ENCODE results near the gene PPP1R1B. TPM values are rescaled to one million over a fixed set of nuclear protein-coding genes. Genes with fewer than 3 reads are reported as not detected.

PPP1R1B gene
- total RNA-seq, 1 donor from 2014 or later, result 25.1 TPM

DNA sequence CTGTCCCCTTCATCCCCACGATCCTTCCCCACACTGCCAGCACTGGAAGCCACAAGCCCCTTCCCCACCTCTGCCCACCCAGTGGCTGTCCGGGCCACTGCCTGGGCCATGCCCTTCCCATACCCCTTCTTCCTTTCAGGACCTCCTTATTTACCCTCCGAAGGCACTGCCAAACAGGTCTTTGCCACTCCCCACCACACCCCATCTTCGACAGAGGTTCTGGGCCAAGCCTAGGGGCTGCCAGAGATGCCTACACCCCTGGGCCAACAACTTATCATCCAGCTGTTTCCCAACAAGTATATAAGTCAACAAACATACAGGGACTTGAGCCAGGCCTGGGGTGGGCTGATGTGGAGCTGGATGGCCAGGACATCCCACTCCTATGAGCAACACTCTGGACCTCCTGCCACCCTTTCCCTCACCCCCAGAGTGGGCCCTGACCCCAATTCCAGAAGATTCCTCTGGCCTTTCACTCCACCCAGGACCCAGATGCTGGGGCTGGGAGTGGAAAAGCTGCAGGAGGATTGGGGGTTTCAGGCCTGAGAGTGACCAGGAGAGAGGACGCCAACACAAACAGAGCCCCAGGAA, 1.5 kb upstream of the PPP1R1B start:
- peaks cover 33% of the 10 kb centered on the region for H3K27me3 ChIP-seq
- TF ChIP-seq, protein P1, sequence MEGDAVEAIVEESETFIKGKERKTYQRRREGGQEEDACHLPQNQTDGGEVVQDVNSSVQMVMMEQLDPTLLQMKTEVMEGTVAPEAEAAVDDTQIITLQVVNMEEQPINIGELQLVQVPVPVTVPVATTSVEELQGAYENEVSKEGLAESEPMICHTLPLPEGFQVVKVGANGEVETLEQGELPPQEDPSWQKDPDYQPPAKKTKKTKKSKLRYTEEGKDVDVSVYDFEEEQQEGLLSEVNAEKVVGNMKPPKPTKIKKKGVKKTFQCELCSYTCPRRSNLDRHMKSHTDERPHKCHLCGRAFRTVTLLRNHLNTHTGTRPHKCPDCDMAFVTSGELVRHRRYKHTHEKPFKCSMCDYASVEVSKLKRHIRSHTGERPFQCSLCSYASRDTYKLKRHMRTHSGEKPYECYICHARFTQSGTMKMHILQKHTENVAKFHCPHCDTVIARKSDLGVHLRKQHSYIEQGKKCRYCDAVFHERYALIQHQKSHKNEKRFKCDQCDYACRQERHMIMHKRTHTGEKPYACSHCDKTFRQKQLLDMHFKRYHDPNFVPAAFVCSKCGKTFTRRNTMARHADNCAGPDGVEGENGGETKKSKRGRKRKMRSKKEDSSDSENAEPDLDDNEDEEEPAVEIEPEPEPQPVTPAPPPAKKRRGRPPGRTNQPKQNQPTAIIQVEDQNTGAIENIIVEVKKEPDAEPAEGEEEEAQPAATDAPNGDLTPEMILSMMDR (IDR thresholded peaks at IDR 0.05), result no peak
- intact Hi-C loops (cut with DNase I), result loop anchor here (10.0 kb wide), 1 partner anchor 130 kb away; no protein-coding TSS in a partner anchor

GRCh38 chr17:39627047-39627711, 427 bp downstream of the PPP1R1B start:
- H3K4me1 ChIP-seq, result peaks cover 3% of the 10 kb centered on the region
- no peaks in the 10 kb centered on the region for H3K9me3 ChIP-seq
- intact Hi-C loops (cut with DNase I), result loop anchor here (10.0 kb wide), 1 partner anchor 128 kb away; no protein-coding TSS in a partner anchor
- H3K27ac ChIP-seq, result no peak overlapping the region
- H3K4me3 ChIP-seq, result peak overlapping the region; percentile 39
- no peak for ATAC-seq
- TF ChIP-seq, protein P1 (IDR thresholded peaks at IDR 0.05), result no peak
- no peaks in the 10 kb centered on the region for H3K36me3 ChIP-seq
- no peak for DNase-seq
- H3K27me3 ChIP-seq, result peaks cover 33% of the 10 kb centered on the region

More for the DNA sequence above, 1.5 kb upstream of the PPP1R1B start:
- Histone ChIP-seq H3K36me3 (no peaks in the 10 kb centered on the region), H3K4me3 (no peak overlapping the region), H3K4me1 (peaks cover 5% of the 10 kb centered on the region), H3K9me3 (no peaks in the 10 kb centered on the region), H3K27ac (no peak overlapping the region)
- DNase-seq (no peak), ATAC-seq (no peak)

DNA sequence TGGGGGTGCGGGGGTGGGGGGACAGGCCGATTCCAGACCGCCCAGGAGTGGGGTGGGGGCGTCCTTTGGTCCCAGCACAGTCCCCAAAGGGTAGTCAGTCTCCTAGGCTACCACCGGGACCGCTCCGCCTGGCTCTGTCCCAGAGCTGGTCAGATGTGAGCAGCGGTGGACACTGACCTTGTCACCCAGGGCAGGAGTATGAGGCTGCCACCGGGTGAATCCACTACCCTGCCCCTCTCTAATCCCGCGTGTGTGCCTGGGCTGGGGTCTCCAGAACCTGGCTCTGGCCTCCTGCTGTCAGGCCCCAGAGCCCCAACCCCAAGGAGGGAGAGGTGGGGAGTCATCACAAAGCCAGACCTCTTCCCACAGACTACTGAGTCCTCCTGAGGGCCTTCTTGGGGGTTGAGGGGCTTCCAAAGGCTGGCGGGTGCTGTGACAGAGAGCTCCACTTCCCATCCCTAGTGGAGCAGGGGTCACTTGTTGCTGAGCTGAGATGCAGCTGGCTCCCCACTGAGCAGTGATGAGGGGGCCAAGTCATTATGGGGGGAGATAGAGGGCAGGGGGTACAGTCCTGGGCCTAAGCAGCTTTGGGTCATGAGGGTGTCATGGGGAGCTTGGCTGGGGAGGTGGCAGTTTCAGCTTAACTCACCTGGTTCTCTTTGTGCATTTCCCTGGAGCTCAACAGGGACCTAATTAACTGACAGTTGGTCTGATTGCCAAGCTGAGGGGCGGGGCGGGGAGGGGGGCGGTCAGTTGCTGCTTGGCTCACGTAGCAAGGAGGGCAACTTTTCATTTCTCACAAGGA, 1.2 kb downstream of the PPP1R1B start:
- H3K27ac ChIP-seq, result peak overlapping the region; percentile 24
- H3K4me3 ChIP-seq, result peak overlapping the region; percentile 39
- ATAC-seq (no peak), DNase-seq (no peak)
- peaks cover 33% of the 10 kb centered on the region for H3K27me3 ChIP-seq
- no peaks in the 10 kb centered on the region for H3K4me1 ChIP-seq
- TF ChIP-seq, protein P1 (IDR thresholded peaks at IDR 0.05), result no peak
- no peaks in the 10 kb centered on the region for H3K36me3 ChIP-seq
- intact Hi-C loops (cut with DNase I), result loop anchor here (10.0 kb wide), 1 partner anchor 127 kb away; no protein-coding TSS in a partner anchor
- H3K9me3 ChIP-seq, result no peaks in the 10 kb centered on the region

- Histone ChIP-seq H3K4me3 (peak overlapping the region; percentile 16), H3K9me3 (no peaks in the 10 kb centered on the region), H3K27ac (peak overlapping the region; percentile 24), H3K4me1 (no peaks in the 10 kb centered on the region), H3K36me3 (no peaks in the 10 kb centered on the region), H3K27me3 (peaks cover 33% of the 10 kb centered on the region)
- intact Hi-C loops (cut with DNase I), result loop anchor here (10.0 kb wide), 1 partner anchor 126 kb away; no protein-coding TSS in a partner anchor
- ATAC-seq, result peak; percentile 73
- DNase-seq, result peak; percentile 88
- TF ChIP-seq, protein P1 (IDR thresholded peaks at IDR 0.05), result no peak
Observed at GRCh38 chr17:39628655-39629493, 2.1 kb downstream of the PPP1R1B start.

DNA sequence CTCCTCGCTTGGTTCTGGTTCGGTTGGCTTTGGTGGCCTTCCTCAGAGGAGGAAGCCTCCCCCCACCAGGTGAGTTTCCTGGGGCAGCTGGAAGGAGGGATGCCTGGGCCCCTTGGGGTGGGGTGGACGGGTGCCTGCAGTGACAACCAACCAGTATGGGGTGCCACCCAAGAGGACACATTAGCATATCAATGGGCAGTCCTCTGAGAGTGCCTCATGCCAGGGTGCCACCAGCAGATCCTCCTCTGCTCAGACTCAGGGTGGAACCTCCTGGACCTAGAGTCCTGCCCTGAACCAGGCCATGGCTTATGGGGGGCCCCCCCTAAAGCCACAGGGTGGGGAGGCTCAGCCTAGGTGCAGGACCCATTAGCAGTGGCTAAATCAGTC, 2.7 kb downstream of the PPP1R1B start:
- peak overlapping the region; percentile 24 for H3K27ac ChIP-seq
- DNase-seq, result no peak
- no peaks in the 10 kb centered on the region for H3K36me3 ChIP-seq
- H3K27me3 ChIP-seq, result peaks cover 33% of the 10 kb centered on the region
- no peaks in the 10 kb centered on the region for H3K9me3 ChIP-seq
- ATAC-seq, result peak; percentile 3
- H3K4me3 ChIP-seq, result peak overlapping the region; percentile 16
- TF ChIP-seq, protein P1 (IDR thresholded peaks at IDR 0.05), result no peak
- intact Hi-C loops (cut with DNase I), result loop anchor here (10.0 kb wide), 1 partner anchor 125 kb away; no protein-coding TSS in a partner anchor
- no peaks in the 10 kb centered on the region for H3K4me1 ChIP-seq
